ENCODE data around the gene SORCS2. TPM values are rescaled to one million over a fixed set of nuclear protein-coding genes. Genes with fewer than 3 reads are reported as not detected.

The SORCS2 gene
- polyA plus RNA-seq, 1 donor: 6.9 TPM

DNA sequence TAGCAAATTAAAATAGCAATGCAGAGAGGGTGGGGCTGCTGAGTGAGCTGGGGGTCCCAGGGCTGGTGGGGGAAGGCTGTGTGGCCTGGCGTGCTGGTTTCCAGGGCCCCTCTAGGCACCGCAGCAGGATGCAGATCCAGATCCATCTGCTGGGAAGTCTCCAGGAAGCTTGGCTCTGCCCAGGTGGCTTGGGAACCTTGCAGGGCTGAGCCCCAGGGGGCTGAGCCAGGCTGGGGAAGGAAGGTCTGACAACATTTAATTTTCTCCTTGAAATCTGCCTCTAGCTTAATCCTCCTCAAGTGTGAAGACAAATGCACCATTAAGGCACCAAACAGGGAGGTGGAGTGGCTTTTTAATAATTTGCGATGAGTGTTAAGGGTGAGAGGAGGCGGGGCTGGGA, 31.7 kb downstream of the SORCS2 start:
- no peak for DNase-seq

DNA sequence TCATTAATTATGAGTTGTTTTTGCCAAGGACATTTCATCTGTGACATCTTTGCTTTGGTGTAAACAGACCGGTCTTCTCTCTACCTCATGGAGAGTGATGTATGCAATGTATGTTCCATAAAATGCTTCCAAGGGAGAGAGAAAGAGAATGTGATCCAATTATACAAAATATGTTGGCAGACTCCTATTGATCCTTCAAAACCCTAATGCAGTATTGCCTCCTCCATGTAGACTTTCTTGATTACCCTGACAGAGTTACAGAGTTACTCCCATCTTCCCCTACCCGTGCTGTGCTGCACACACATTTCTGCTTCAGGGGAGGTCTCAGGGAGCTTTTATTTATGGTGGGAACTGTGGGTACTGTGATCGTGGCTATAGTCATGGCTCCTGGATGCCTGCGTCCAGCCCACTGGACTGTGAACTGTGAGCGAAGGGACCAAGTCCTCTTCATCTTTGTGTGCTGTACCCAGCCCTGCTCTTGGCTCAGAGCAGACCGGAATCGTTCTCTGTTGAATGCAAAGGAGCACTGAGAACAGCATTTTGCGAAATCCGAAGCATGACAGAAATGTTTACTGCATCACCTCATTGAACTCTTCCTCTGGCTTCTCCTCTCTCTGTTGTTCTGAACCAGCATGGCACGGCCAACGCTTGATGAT, 32.7 kb downstream of the SORCS2 start:
- DNase-seq: no peak

DNA sequence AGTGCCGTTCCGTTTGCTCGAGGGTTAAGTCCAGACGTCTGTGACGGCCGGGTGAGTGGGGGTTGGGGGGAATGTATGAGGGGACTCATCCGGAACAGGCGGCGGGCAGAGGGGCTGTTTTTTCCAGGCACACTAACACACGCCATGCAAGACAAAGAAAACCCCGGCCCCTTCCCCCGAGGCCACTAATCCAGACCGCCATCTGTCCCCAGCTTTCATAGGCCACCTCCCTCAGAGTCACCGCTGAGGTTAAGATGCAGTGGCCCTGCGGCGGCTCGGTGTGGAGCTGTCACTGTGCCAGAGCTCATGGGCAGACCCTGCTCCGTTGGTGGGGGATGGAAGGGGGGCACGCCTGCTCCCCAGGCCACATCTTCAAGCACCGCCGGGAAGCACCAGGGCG, 34.1 kb downstream of the SORCS2 start:
- no peak for DNase-seq

DNA sequence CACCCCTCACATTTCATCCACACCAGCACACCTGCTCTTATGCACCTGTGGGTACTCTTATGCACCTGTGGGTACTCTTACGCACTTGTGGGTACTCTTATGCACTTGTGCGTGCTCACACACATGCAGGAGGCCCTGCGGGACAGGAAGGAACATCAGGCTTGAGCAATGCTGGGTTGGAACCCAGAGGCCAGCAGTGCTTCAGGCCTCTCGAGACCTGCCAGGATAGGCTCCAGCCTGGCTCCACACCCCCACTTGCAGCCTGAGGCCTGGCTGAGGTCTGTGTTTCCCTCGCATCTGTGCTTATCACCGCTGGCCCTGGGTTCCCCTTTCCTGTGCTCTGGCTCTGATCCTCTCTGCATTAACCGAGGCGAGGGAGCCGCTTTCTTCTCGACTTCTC, 34.7 kb downstream of the SORCS2 start:
- no peak for DNase-seq

DNA sequence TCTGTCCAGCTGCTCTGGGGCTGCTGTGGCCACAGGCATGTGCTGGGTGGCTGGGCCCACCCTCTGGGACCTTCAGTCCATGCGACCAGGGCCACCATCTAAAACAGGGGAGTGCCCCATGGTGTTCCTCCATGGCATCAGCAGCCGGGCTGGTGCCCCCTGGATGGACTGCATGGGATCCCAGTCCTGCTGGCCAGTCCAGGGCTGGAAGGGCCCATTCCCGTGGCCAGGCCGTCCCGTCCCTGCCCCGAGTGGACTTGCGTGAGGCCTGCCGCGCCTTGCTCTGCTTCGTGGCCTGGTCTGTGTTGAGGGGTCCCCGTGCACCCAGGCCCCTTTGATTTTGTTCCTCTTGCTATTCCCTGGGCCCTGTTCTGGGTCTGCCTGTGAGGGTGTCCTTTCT, 36.4 kb downstream of the SORCS2 start:
- no peak for DNase-seq

DNA sequence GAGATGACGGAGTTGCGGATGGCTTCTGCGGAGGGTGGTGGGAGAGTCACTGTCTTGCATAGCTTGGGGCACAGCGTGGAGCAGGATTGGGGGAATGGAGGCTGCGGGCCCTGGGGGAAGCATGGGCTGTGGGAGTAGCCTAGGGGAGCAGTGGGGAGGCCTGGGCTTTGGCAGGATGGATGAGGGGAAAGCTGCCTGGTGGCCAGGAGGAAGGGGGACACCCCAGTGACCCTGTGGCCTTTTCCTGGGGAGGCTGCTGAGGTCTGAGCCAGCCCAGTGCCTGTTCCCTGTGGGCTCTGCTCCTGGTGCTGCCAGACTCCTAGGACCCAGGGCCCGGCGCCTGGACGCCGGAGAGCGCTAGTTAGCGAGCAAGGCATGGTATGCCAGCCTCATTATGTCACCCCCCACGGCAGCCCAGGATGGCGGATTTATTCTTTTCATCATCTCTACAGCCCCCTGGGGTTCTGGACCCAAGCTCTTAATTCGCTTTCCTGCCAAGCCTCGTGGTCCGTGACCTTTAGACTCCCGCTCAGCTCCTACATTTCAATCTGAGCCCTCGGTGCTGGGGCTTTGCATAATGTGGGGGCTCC, 39.8 kb downstream of the SORCS2 start:
- DNase-seq: no peak

DNA sequence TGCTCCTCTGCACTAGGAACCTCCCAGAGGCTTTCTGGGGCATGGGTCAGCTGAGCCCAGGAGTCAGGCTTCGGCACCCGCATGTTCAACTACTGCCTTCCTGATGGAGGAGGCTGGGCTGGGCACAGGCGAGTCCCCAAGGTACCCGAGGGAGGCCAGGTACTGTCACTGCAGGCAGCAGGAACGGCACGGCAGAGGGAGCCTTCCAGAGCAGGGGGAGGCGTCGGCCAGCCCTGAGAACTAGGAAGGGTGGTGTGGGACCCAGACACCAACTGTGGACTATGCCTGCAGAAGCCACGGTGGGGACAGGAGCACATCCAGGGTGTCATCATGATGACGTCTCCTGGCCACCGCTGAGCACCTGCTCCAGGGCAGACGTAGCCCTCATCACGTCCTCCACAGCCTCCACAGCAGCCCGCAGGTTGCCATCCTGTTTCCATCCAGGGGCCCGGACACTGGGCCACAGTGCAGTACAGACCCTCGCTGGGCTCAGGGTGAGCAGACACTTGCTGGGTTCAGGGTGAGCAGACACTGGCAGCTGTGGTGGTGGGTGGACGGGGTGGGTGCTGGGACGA, 40.8 kb downstream of the SORCS2 start:
- DNase-seq: no peak

DNA sequence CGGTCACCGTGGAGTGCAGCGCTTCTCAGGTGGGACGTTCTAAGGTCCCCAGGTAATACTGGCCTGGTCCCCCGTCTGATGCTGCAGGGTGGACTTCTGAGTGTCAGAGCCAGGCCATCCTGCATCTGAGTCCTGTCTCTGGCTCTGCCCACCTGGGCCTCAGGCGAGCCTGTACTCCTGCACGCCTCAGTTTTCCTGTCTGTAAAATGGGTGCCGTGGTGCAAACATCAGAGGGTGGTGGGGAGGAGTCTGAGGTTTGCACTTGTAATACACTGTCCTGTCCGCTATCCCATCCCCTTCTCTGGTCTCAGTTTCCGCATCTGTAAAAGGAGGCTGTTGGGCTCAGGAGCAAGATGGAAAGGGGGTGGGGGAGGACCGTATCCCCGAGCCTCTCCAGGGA, 41.3 kb downstream of the SORCS2 start:
- DNase-seq: no peak

DNA sequence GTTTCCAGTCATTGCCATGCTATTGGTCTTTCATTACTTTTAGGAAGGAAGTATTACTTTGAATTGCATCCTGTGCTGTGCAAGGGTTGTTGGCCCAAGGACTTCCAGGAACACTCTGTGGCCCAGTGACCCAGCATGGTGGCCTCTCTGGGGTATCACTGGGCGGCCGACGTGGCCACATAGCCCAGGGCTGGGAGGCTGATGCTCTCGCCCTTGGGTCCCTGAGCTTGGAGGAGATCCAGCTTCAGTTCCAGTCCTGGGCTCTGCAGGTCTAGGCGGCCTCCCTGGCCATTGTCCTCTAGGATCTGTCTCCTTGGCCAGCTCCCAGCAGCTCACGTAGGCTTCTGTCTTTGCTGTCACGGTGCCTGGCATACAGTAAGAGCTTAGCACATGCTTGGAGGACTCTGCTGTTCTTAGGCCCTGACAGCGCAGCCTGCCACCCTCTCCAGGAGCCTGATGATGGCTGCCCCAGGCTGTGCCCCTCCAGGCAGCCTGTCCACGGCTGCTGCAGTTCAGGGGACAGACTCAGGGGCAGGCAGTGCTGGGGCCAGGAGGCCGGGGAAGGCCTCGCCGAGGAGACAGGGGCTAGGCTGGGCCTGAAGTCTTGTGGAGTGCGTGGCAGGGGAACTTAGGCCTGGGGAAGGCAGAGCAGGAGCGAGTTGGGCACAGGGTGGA, 42.2 kb downstream of the SORCS2 start:
- no peak for DNase-seq

DNA sequence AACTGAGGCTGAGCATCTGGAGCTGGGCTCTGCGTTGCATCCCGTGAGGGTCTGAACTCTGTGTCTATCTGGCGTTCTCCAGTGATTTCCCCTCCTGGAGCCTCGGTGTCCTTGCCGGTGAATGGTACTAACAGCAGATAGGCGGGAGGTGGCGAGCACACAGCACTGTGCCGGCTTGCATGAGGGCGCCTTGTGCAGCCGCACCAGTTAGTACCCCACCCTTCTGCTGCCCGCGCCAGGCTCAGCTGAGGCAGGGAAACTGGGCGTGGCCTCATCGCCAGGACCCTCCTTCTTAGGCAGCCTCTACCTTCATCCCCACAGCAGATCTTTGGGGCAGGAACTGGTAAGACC, 42.7 kb downstream of the SORCS2 start:
- DNase-seq: no peak

DNA sequence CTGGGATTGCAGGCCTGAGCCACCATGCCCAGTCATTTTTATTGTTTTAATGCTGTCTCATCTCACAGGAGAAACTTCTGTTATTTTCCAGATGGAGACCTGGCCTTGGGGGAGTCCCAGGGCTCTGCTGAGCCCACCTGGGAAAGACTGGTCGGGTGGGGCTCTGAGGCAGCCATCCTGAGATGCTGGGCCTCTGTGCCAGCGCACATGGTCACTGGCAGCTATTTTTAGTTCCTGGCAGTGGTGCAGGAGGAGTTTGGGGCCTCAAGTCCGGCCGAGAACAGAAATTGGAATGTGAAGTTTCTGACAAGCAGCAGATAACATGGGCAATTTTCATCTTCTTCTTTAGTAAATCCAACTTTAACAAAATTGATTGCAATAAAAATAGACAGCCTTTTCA, 44.5 kb downstream of the SORCS2 start:
- DNase-seq: no peak

DNA sequence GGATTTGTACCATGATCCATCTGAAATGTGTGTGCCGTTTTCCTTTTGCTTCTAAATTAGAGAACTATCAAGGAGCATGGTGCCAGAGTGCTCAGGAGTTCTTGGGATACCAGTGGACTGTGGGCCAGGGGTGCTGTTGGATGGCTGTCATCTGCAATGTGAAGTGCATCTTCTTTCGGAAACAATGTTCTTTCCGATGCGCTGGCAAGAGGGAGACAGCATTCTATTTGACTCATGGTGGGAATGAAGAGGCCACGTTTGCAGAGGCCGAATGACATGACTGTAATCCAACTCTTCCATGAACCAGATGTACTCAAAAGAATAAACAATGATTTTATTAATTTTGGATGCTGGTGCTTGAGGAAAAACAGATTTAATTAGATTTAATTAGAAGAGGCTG, 45.5 kb downstream of the SORCS2 start:
- no peak for DNase-seq

DNA sequence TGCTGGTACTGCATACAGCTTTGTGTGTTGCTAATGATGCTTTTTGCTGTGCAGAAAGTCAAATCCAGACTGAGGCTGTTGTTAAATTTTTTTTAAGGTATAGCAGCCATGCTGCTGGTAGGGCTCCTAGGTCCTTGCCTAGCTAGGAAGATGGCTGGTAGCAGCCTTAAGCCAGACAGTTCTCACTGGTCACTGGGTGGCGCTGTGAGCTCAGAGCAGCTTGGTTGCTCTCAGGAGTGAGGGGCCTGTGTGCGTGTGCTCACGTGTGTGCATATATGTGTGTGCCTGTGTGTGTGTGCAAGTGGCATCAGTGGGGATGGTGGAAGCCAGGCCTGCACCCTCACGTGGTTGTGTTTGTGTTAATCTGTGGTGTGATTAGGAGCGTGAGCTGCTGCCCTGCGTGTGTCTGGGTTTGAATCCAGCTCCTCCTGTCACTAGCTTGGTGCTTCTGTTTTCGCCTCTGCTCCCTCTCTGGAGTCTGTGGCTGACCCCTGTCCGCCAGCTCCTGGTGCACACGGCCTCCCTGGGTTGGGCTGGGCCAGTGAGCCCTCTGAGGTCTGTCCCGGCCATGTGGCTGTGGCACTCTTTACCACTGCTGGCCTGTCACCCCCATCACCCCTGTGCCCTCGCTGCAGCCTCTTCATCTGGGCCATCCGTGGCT, 46.1 kb downstream of the SORCS2 start:
- DNase-seq: no peak

DNA sequence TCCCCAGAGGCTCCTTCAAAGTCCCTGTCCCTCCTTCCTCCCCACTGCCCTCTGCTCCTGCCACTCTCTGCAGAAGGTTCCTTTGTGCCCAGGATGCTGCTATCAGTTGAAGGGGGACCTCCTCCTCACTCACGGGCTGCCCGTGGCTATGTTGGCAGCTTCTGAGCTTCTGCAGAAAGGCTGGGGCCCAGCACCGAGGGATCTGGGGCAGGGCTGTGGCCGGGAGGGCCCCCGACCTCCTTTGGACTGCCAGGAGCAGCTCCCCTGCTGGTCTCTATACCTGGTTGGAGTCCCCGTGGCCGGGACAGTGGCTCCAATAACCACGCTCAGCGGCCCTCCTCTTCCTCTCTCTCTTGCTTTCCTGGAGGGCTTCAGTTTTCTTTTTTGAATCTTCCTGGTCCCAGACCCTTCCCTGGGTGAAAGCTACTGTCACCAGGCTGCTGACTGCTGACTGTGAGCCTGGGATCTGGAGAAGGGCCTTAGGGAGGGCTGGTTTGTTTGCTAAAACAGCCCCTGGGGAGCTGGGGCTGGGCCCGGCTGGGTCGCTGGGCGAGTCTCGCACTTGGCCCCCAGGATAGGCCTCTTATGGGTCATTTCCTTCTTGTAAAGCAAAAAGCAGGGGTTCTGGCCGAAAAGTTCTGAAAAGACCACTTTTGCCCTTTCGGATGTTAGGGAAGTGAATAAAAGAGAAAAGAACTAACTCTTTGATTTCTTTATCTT, 46.9 kb downstream of the SORCS2 start:
- no peak for DNase-seq

DNA sequence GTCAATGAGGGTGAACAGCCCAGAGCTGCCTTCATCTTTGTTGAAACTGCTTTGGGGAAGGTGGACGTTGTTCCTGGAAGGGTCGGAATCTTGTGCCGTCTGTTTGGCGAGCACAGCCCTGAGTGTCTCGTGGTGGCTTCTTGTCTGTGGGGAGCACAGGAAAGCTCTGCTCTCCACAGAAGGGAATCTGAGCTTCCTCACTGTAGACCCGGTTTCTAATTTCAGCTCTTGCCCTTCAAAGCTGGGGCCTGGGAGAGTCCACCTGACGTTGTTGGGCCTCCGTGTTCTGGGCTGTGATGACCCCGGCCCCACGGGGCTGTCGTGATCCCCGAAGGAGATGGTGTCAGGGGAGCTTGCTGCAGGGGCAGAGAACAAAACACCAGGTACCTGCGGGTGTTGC, 47.5 kb downstream of the SORCS2 start:
- no peak for DNase-seq

DNA sequence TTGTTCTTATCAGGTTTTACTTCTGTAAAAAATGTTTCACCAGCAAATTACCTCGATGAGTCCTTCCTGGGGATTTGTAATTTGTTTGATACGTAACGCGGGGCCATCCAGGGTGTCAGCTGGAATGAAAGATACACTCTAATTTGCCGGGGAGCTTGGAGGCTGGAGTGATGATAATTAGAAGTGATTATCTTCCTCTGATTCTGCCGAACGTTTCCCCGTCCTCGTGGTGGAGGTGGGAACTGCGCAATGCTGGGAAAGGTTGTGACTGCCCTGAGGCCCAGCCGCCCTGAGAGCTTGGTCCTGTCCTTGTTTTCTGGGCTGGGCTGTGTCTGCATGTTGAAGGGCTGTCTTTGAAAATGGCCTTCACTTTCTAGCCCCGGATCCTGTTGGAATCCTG, 48.0 kb downstream of the SORCS2 start:
- no peak for DNase-seq

DNA sequence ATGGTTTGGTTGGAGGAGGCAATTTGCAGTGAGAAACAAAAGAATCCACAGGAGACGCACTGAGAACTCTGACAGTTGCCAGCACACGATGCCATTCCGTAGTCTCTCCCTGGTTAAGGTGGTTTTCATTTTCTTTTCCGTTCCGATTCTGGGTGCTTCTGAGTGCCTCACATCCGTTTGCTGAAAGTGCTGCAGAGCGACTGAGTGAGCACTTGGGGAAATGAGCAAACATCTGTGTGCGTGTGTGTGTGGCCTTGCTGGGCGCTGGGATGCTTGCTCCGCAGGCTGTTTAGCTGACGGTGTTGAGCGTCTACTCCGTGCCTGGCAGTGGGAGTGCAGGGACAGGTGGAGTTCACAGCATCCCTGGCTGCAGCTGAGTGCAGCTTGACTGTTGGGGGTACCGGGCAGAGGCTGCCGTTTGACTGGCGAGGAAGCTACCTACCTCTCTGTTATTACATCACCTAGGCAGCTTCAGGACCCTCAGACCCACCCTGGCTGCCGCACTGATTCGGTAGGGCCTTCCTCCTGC, 49.3 kb downstream of the SORCS2 start:
- no peak for DNase-seq

DNA sequence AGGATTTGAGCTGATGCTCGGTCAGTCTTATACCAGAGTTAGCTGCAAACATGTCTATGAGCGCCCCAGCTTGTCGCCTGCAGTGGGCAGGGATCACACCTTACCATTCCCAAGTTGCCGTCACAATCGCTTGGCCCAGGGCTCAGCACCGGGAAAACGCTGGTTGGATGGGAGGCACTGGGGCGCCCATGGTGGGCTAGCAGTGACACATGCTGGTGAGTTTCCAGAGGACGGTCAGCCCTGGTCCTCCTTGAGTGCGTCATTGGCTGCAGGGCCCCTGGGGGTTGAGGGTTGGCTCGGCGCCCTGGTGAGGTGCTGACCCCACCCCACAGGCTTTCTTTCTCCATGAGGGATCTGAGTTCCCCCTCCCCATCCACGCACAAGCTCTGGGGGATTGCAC, 50.4 kb downstream of the SORCS2 start:
- DNase-seq: no peak

DNA sequence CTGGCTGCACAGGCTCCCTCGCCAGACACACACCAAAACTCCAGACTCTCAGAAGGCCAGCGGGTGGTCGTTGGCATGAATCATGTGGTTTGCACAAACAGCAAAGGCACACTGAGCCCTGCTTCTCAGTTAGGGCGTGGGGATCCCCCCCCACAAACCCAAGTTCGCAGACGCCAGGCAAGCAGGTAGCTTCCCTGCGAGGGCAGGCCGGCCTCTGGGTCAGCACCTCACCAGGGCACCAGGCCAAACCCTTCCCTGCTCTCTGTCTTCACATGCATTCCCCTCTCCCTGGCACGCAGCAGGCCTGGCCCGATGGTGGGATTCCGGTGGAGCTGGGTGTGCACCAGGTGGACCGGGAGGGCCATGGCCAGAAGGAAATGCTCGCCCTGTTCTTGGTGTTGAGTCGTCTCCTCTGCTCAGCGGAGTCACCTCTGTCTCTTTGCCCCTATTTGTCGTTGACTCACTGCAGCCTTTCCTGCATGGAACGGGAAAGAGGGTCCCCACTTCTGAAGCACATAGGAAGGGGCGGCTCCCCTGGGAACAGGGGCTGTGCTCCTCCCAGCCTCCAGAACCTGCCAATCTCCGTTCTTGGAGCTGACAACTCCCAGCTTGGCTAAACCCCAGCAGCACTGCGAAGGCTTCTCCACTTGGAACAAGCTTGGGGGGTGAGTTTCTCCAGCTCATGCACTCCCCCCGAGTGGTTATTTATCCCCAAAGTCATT, 51.4 kb downstream of the SORCS2 start:
- no peak for DNase-seq

DNA sequence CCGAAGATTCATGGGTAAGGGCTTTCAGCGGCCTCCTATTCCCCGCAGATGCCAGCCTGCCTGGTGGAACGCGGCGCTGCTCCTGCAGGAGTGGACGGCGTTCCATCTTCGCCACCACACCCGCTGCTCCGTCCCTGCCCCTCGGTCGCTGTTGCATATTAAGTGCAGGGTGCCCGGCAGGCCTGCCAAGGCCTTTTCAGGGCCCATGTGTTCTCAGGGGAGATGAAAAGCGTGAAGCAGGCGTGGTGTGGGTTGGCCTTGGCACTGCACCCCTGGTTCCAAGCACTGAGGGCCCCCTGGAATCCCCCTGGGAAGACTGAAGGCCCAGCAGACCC, 52.0 kb downstream of the SORCS2 start:
- DNase-seq: no peak

DNA sequence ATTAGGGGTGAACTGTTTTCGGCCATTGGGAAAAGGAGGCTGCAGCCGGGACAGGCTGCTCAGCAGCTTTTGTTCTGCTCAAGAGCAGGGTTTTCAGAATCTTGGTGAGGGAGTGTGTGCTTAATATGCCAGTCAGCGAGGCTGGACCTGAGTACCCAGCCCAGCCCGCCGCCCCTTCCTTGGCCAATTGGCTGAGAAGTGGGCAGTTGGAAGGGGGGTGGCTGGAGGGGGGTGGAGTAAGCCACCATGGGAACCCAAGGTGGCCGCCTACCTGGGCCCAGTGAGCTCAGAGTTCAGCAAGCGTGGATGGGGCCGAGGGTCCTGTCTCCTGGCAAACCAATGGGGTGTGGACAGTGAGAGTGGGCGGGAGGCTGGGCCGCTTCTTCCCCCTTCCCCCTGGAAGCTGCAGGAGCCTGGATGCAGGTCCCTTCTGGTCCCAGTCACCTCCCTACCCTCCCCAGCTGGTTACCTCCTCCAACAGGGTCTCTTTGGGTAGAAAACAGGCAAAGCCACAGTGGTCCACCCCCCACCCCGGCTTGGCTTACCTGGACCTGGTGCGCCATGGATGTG, 52.5 kb downstream of the SORCS2 start:
- DNase-seq: no peak

DNA sequence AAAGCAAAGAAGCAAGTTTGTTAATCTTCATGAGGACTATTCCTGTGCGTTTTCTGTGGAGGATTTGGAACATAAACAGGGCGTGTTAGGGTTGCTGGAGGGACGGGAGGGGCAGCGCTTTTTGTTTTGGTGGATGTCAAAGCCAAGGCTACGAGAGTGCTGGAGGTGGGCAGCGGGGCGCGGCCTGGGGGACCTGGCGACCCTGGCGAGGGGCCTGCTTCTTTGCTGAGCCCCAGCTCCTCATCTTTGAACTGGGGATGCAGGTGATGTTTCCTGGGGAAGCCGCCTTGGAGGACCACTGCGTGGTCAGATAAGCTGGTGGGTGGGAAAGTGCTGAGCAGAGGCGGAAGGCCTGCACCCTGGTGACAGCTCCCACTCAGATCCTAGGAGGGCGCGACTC, 55.2 kb downstream of the SORCS2 start:
- DNase-seq: no peak
